HAP-1 (cell line): ENCODE data around the gene TUB.

Experiments
- DNase-seq, 2 experiments: peaks; one replicate each; pipeline ENCODE4 v3.0.0-alpha.2; 2016 to 2020; ENCODE audit warnings: low spot score in 2 of 2
- H3K27me3 ChIP-seq: fragments of 250-450 bp; sonication (Bioruptor Pico); 2 replicates; pipeline ENCODE4 v1.5.1; 2020; ENCODE audit warnings: low read depth, mild to moderate bottlenecking, moderate library complexity
- H3K36me3 ChIP-seq: fragments of 250-450 bp; sonication (Bioruptor Pico); replicated peaks from 2 replicates; pipeline ENCODE4 v1.5.1; 2020; ENCODE audit warnings: mild to moderate bottlenecking
- H3K4me1 ChIP-seq: fragments of 250-450 bp; sonication (Bioruptor Pico); 2 replicates; pipeline ENCODE4 v1.5.1; 2020; ENCODE audit warnings: mild to moderate bottlenecking
- H3K4me3 ChIP-seq: fragments of 250-450 bp; sonication (Bioruptor Pico); 2 replicates; pipeline ENCODE4 v1.5.1; 2020; ENCODE audit warnings: mild to moderate bottlenecking, moderate library complexity
- H3K9me3 ChIP-seq: fragments of 250-450 bp; sonication (Bioruptor Pico); 2 replicates; pipeline ENCODE4 v1.5.1; 2020; ENCODE audit warnings: mild to moderate bottlenecking, moderate library complexity
- in situ Hi-C: fragments of 300-500 bp; cut with MboI; formaldehyde crosslinking; loops from 3 replicates; pipeline ENCODE4 v1.14.3; 2020; ENCODE audit warnings: low sequenced_read_pairs, inconsistent platforms, mixed read lengths

Gene TUB

GRCh38 chr11:8058216-8058615 is 22.8 kb upstream of the TUB start:
- Histone ChIP-seq H3K9me3 (no peaks in the 10 kb centered on the region), H3K4me1 (no peaks in the 10 kb centered on the region), H3K36me3 (no peaks in the 10 kb centered on the region), H3K27me3 (no peaks in the 10 kb centered on the region), H3K4me3 (no peak overlapping the region)
- in situ Hi-C loops, result no loop called here
- DNase-seq, result no peak

GRCh38 chr11:8059030-8059429 is 22.0 kb upstream of the TUB start:
- H3K4me3 ChIP-seq, result no peak overlapping the region
- in situ Hi-C loops, result no loop called here
- DNase-seq, result no peak
- no peaks in the 10 kb centered on the region for H3K4me1 ChIP-seq
- no peaks in the 10 kb centered on the region for H3K9me3 ChIP-seq
- no peaks in the 10 kb centered on the region for H3K27me3 ChIP-seq
- no peaks in the 10 kb centered on the region for H3K36me3 ChIP-seq

- in situ Hi-C loops, result no loop called here
- Histone ChIP-seq H3K9me3 (no peaks in the 10 kb centered on the region), H3K36me3 (no peaks in the 10 kb centered on the region), H3K4me3 (no peak overlapping the region), H3K4me1 (no peaks in the 10 kb centered on the region), H3K27me3 (no peaks in the 10 kb centered on the region)
- DNase-seq, result no peak
Observed at GRCh38 chr11:8059571-8060011, 21.4 kb upstream of the TUB start.

DNA sequence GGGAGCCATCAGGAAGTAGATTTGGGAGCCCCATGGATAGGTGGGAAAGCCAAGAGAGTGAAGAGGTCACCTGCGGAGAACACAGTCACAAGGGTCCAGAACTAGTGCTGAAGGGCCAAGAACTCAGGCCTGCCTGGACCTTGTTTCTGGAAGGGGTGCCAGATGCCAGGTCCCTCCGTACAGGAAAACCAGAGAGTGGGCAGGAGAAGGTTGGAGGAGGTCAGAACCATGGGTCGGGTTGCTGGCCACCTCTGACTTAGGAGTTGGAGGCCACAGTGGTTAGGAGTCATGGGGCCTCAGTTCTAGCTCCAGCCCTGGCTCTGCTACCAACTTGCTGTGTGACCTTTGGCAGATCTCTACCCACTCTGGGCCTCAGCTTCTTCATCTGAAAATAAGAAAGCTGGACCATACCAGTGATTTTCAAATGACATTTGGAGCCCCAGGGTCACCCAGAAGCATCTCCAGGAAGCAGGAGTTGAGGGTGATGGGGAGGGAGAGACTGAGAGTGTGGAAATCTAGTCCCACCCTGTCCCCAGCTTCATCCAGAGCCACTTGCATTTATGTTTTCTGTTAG is 20.8 kb upstream of the TUB start:
- Histone ChIP-seq H3K36me3 (no peaks in the 10 kb centered on the region), H3K9me3 (no peaks in the 10 kb centered on the region), H3K27me3 (no peaks in the 10 kb centered on the region), H3K4me3 (no peak overlapping the region), H3K4me1 (no peaks in the 10 kb centered on the region)
- in situ Hi-C loops, result no loop called here
- no peak for DNase-seq

- no peak overlapping the region for H3K4me3 ChIP-seq
- no peaks in the 10 kb centered on the region for H3K4me1 ChIP-seq
- H3K36me3 ChIP-seq, result no peaks in the 10 kb centered on the region
- H3K27me3 ChIP-seq, result no peaks in the 10 kb centered on the region
- no peak for DNase-seq
- in situ Hi-C loops, result no loop called here
- no peaks in the 10 kb centered on the region for H3K9me3 ChIP-seq
Observed at GRCh38 chr11:8060801-8061554, 20.0 kb upstream of the TUB start.

DNA sequence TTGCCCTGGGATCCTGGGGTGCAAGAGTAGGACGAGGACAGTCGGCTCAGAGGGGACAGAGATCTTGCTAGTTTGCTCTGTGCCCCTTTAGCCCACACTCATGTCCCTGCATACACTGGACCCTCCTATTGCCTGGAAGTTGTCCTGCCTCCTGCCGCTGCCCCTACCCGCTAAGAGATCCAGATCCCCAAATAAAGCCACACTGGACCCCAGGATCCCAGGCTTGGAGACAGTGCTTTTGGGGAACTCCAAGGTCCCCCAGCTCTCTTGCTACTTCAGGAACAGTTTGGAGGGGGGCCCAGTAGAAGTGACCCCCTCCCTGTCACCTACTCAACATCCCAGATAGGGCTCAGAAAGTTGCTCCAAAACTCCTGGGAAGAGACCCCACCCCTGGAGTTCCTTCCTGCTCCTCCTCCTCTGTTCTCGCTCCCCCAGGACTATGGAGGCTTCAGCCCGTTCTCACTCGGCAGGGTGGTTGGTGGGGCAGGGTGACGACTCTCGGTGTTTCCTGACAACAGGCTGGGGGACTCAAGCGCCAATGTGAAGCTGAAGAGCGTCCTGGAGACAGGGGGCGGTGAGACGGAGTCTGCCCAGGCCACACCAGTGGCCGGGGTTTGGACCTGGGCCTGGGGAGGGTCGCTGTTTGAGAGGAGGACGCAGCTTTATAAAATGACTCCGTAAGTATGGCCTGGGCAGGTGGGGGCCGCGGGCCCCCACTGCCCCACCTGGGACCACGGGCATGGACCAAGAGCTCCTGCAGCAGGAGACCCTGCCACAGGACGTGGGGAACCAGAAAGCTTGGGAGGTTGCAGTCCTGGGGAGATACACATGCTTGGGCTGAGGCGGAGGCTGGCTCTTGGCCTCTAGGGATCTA is 19.2 kb upstream of the TUB start:
- H3K9me3 ChIP-seq, result no peaks in the 10 kb centered on the region
- in situ Hi-C loops, result no loop called here
- no peaks in the 10 kb centered on the region for H3K36me3 ChIP-seq
- DNase-seq, result no peak
- no peak overlapping the region for H3K4me3 ChIP-seq
- no peaks in the 10 kb centered on the region for H3K27me3 ChIP-seq
- H3K4me1 ChIP-seq, result no peaks in the 10 kb centered on the region

DNA sequence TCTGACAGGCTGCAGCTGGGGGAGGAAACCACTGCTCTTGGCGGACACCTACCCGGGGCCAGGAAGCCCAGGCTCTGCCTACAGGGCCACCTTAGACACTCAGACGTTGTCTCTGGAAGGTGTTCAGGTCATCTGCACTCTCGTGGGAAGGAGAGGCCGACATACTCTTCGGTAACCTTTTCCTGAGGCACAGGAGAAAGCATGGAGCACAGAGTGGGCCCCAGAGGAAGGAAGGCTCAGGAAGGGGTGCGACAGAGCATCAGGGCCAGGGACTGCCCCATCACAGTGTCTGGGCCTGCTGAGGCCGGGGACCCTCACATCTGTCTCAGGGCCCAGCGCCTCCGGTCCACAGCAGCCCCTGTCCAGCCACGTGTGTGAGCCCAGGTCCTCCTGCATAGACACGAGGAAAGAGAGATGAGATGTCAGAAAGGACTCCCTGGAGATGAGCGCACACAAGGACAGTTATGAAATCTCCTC is 18.2 kb upstream of the TUB start:
- Histone ChIP-seq H3K4me1 (no peaks in the 10 kb centered on the region), H3K9me3 (no peaks in the 10 kb centered on the region), H3K4me3 (no peak overlapping the region), H3K27me3 (no peaks in the 10 kb centered on the region), H3K36me3 (no peaks in the 10 kb centered on the region)
- in situ Hi-C loops, result no loop called here
- DNase-seq, result no peak

DNA sequence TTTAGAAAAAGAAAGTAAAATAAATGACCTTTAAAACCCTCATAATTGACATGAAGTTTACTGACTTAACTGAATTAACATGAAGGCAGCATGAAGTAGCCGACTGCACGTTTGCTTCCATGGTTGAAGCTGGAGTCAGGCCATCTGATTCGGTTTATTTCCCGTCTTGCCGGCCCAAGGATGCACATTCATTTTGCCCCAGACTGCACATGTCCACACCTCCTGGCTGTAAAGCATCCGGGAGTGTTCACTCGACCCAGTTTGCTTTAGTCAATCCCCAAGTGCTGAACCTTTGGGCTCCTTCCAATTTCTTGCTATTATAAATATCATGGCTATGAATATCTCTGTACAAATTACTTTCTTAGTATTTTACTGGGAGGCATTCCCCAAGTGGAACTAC is 17.7 kb upstream of the TUB start:
- DNase-seq, result no peak
- H3K9me3 ChIP-seq, result no peaks in the 10 kb centered on the region
- no peaks in the 10 kb centered on the region for H3K36me3 ChIP-seq
- in situ Hi-C loops, result no loop called here
- no peak overlapping the region for H3K4me3 ChIP-seq
- H3K4me1 ChIP-seq, result no peaks in the 10 kb centered on the region
- no peaks in the 10 kb centered on the region for H3K27me3 ChIP-seq

DNA sequence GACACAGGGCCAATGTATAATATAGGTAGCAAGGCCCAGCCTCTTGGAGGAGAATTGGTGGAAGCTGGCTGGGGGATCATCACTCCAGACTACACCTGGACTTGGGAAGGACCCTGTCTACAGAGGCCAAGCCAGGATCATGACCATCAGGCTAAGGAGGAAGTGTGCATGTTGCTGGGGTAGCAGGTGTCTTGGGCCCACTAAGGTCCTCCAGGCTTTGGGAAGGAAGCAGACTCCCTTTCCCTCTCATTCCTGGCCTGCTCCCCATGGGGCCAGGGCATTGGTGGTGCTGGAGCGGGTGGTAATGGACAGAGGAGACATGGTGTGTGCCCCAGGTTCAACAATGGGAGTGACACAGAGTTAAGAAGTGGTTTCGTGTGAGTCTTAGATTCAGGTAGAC is 16.0 kb upstream of the TUB start:
- H3K4me1 ChIP-seq, result no peaks in the 10 kb centered on the region
- H3K4me3 ChIP-seq, result no peak overlapping the region
- no peaks in the 10 kb centered on the region for H3K27me3 ChIP-seq
- no peak for DNase-seq
- in situ Hi-C loops, result no loop called here
- no peaks in the 10 kb centered on the region for H3K36me3 ChIP-seq
- H3K9me3 ChIP-seq, result no peaks in the 10 kb centered on the region

- H3K4me1 ChIP-seq, result no peaks in the 10 kb centered on the region
- H3K36me3 ChIP-seq, result no peaks in the 10 kb centered on the region
- DNase-seq, result no peak
- in situ Hi-C loops, result no loop called here
- no peaks in the 10 kb centered on the region for H3K9me3 ChIP-seq
- H3K27me3 ChIP-seq, result no peaks in the 10 kb centered on the region
- no peak overlapping the region for H3K4me3 ChIP-seq
Observed at GRCh38 chr11:8066036-8066910, 14.7 kb upstream of the TUB start.

DNA sequence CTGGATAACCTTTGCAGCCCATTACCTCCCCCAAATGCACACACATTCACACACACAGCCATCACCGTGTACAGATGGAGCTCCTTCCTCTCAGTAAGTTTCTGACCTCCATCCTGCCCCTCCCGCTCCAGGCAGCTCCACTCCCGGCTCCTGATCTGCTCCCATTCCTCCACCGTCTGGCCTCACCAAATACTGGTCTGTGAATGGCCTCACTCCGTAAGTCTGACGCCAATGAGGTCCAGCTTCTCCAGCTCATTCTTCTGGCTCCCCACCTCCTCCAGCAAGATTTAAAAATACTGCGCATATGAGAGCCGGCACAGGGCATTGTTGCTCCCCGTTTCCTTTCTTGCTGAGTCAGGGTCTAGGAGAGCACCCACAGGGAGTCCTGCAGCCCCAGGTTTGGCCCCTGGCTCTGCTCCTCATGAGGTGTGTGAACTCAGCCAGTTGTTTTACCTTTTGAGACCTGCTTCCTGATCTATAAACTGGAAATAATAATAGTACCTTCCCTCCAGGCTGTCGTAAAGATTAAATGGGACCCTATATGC is 14.0 kb upstream of the TUB start:
- no peaks in the 10 kb centered on the region for H3K9me3 ChIP-seq
- in situ Hi-C loops, result no loop called here
- H3K4me3 ChIP-seq, result no peak overlapping the region
- DNase-seq, result no peak
- no peaks in the 10 kb centered on the region for H3K27me3 ChIP-seq
- no peaks in the 10 kb centered on the region for H3K36me3 ChIP-seq
- H3K4me1 ChIP-seq, result no peaks in the 10 kb centered on the region

DNA sequence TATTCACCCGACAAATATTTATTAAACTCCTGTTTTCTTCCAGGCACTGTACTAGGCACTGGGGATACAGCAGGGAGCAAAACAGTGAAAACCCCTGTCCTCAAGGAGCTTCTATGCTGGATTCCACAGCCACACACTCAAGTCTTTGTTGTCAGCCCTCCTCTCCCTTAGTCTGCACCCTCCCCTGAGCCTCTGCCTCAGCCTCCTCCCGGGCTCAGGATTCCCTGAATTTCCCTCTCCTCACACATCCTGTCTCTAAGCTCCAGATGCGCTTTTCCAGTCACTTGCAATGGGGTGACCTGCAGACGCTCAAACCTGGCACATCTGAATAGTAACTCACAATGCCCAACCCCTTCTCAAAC is 13.5 kb upstream of the TUB start:
- Histone ChIP-seq H3K4me3 (no peak overlapping the region), H3K9me3 (no peaks in the 10 kb centered on the region), H3K27me3 (peaks cover under 1% of the 10 kb centered on the region; the same call in 1 of the 2 replicates), H3K4me1 (no peaks in the 10 kb centered on the region), H3K36me3 (no peaks in the 10 kb centered on the region)
- no peak for DNase-seq
- in situ Hi-C loops, result no loop called here

- H3K27me3 ChIP-seq, result peaks cover 3% of the 10 kb centered on the region
- no peaks in the 10 kb centered on the region for H3K4me1 ChIP-seq
- in situ Hi-C loops, result no loop called here
- no peak for DNase-seq
- H3K9me3 ChIP-seq, result no peaks in the 10 kb centered on the region
- no peaks in the 10 kb centered on the region for H3K36me3 ChIP-seq
- no peak overlapping the region for H3K4me3 ChIP-seq
Observed at GRCh38 chr11:8067929-8068575, 13.0 kb upstream of the TUB start.
